CD14-positive monocyte (primary cell): ENCODE measurements around the gene NPAS3. TPM values are rescaled to one million over a fixed set of nuclear protein-coding genes. Genes with fewer than 3 reads are reported as not detected.
A peak's percentile ranks its signal among the peaks of the same experiment; 100 is the strongest.

Experiments
- DNase-seq, 3 donors: peaks; one replicate each; pipeline ENCODE4 v3.0.0-alpha.2; 2011 to 2022
- H2AFZ ChIP-seq: 2 replicates; pipeline ENCODE4 v1.6.0; 2012; ENCODE audit warnings: mild to moderate bottlenecking, low read depth, low read length, inconsistent platforms; ENCODE audit not compliant: insufficient read depth, poor library complexity, severe bottlenecking
- H3K27ac ChIP-seq, 2 donors: 1 replicate in 1 of 2; 2 replicates in 1 of 2; pipeline ENCODE4 v1.5.1; 2012 to 2013; ENCODE audit warnings: low read length in 2 of 2, control low read depth in 1 of 2, inconsistent platforms in 1 of 2, low read depth in 1 of 2, mild to moderate bottlenecking in 1 of 2
- H3K27me3 ChIP-seq, 2 donors: one replicate each; pipeline versions ENCODE4 v1.6.0 to v1.6.1; 2011 to 2013; ENCODE audit warnings: low read length in 2 of 2; ENCODE audit not compliant: control insufficient read depth in 2 of 2, insufficient read depth in 2 of 2
- H3K36me3 ChIP-seq, 2 donors: replicated peaks in 1 of 2; 1 replicate in 1 of 2; 2 replicates in 1 of 2; pipeline versions ENCODE4 v1.5.1 to v1.6.1; 2012 to 2013; ENCODE audit warnings: low read length in 2 of 2, control low read depth in 1 of 2, inconsistent platforms in 1 of 2, mild to moderate bottlenecking in 1 of 2; ENCODE audit not compliant: insufficient read depth in 2 of 2, control insufficient read depth in 1 of 2
- H3K4me1 ChIP-seq, 2 donors: 1 replicate in 1 of 2; 2 replicates in 1 of 2; pipeline versions ENCODE4 v1.5.1 to v1.6.1; 2012 to 2013; ENCODE audit warnings: low read length in 2 of 2, control low read depth in 1 of 2, inconsistent platforms in 1 of 2, mild to moderate bottlenecking in 1 of 2, moderate library complexity in 1 of 2; ENCODE audit not compliant: insufficient read depth in 2 of 2, control insufficient read depth in 1 of 2
- H3K4me2 ChIP-seq: replicated peaks from 2 replicates; pipeline ENCODE3; 2012; ENCODE audit warnings: low read length, moderate library complexity, mild to moderate bottlenecking; ENCODE audit not compliant: poor library complexity, severe bottlenecking; ENCODE audit errors: extremely low read depth
- H3K4me3 ChIP-seq, 3 experiments: fragments of 200-600 bp in 1 of 3; sonication (generic) in 1 of 3; replicated peaks in 1 of 3; 1 replicate in 2 of 3; 2 replicates in 1 of 3; pipeline ENCODE4 v1.5.1; 2011 to 2013; ENCODE audit warnings: low read length in 3 of 3, mild to moderate bottlenecking in 3 of 3, control low read depth in 2 of 3, low read depth in 2 of 3, inconsistent platforms in 1 of 3, moderate library complexity in 1 of 3
- H3K79me2 ChIP-seq: 2 replicates; pipeline ENCODE4 v1.6.0; 2012; ENCODE audit warnings: mild to moderate bottlenecking, control low read depth, inconsistent platforms, low read length, moderate library complexity; ENCODE audit not compliant: insufficient read depth
- H3K9ac ChIP-seq: 2 replicates; pipeline ENCODE4 v1.6.0; 2017; ENCODE audit warnings: low read length, mild to moderate bottlenecking; ENCODE audit not compliant: insufficient read depth, poor library complexity, severe bottlenecking
- H3K9me3 ChIP-seq, 2 donors: replicated peaks in 1 of 2; 1 replicate in 1 of 2; 2 replicates in 1 of 2; pipeline versions ENCODE4 v1.5.1 to v1.6.1; 2012 to 2013; ENCODE audit warnings: low read length in 2 of 2, control low read depth in 1 of 2; ENCODE audit not compliant: control insufficient read depth in 1 of 2, insufficient read depth in 1 of 2
- H4K20me1 ChIP-seq: 2 replicates; pipeline ENCODE4 v1.6.0; 2012; ENCODE audit warnings: mild to moderate bottlenecking, low read length, control low read depth, moderate library complexity; ENCODE audit not compliant: insufficient read depth
- H3K27ac Mint-ChIP-seq, 7 donors: one replicate each; pipeline ENCODE4 v1.8.0; 2020; ENCODE audit warnings: mild to moderate bottlenecking in 7 of 7, mixed read lengths in 7 of 7, moderate library complexity in 6 of 7, inconsistent platforms in 2 of 7
- H3K27me3 Mint-ChIP-seq, 3 donors: one replicate each; pipeline ENCODE4 v1.8.0; 2021 to 2022; ENCODE audit warnings: low read depth in 3 of 3, mild to moderate bottlenecking in 3 of 3, mixed read lengths in 3 of 3, moderate library complexity in 3 of 3, inconsistent platforms in 1 of 3
- H3K36me3 Mint-ChIP-seq, 2 donors: one replicate each; pipeline ENCODE4 v1.8.0; 2020; ENCODE audit warnings: mixed read lengths in 2 of 2, inconsistent platforms in 1 of 2, mild to moderate bottlenecking in 1 of 2
- H3K4me1 Mint-ChIP-seq: one replicate; pipeline ENCODE4 v1.8.0; 2020; ENCODE audit warnings: mild to moderate bottlenecking, mixed read lengths
- H3K4me3 Mint-ChIP-seq, 2 donors: one replicate each; pipeline ENCODE4 v1.8.0; 2020; ENCODE audit warnings: mild to moderate bottlenecking in 2 of 2, mixed read lengths in 2 of 2, moderate library complexity in 1 of 2
- H3K9me3 Mint-ChIP-seq, 7 donors: one replicate each; pipeline ENCODE4 v1.8.0; 2020 to 2022; ENCODE audit warnings: mixed read lengths in 7 of 7, mild to moderate bottlenecking in 6 of 7, moderate library complexity in 6 of 7, inconsistent platforms in 2 of 7
- CTCF ChIP-seq: fragments of 200-600 bp; IDR thresholded peaks from one replicate; pipeline ENCODE4 v1.8.0; 2022; ENCODE audit warnings: antibody characterized with exemption, mild to moderate bottlenecking
- WGBS: methylation state at CpG from one replicate; pipeline ENCODE4 v1.1.5; 2013; ENCODE audit warnings: missing lambda C conversion rate; ENCODE audit not compliant: insufficient coverage; 5-methylcytosine and 5-hydroxymethylcytosine counted together
- intact Hi-C, 2 donors: fragments of 100-400 bp; cut with micrococcal nuclease; formaldehyde crosslinking; loops; one replicate each; pipeline versions ENCODE4 v1.15.0 to v1.15.1; 2023
- polyA plus RNA-seq, 3 donors: library from polyadenylated mRNA; depleted of rRNA in 1 of 3; unstranded in 2 of 3; stranded (reverse) in 1 of 3; fragments of 300-500 nt in 2 of 3; fragments of >200 nt in 1 of 3; fragmentation: Illumina TruSeq in 2 of 3; gene quantifications; 1 replicate in 2 of 3; 2 replicates in 1 of 3; pipeline ENCODE4 v1.2.3, GENCODE V29; 2012 to 2021

The NPAS3 gene
- polyA plus RNA-seq, 3 donors: not detected

GRCh38 chr14:33811721-33812120, 873.0 kb downstream of the NPAS3 start:
- Histone ChIP-seq H3K9me3 (no peaks in the 10 kb centered on the region), H3K4me1 (no peaks in the 10 kb centered on the region), H3K4me3 (no peak overlapping the region), H3K79me2 (no peaks in the 10 kb centered on the region), H3K27ac (no peak overlapping the region), H3K4me2 (no peak overlapping the region), H3K9ac (no peak overlapping the region), H3K27me3 (peaks cover 0 to 2% of the 10 kb centered on the region in 2 donors), H2AFZ (no peak overlapping the region), H4K20me1 (no peaks in the 10 kb centered on the region), H3K36me3 (no peaks in the 10 kb centered on the region)
- H3K36me3 Mint-ChIP-seq: no peaks in the 10 kb centered on the region
- no peak for DNase-seq
- no peaks in the 10 kb centered on the region for H3K4me1 Mint-ChIP-seq
- intact Hi-C loops: no loop called here
- no peak for TF ChIP-seq CTCF
- WGBS: no CpG with 5 or more reads among the region's 2 CpGs
- peaks cover 0 to 4% (median 0%) of the 10 kb centered on the region in 7 donors for H3K9me3 Mint-ChIP-seq
- H3K4me3 Mint-ChIP-seq: no peak overlapping the region
- peaks cover 0 to 11% (median 7%) of the 10 kb centered on the region in 3 donors for H3K27me3 Mint-ChIP-seq
- H3K27ac Mint-ChIP-seq: peak overlapping the region in 1 of 7 donors; percentile 20

GRCh38 chr14:33812181-33812580, 873.5 kb downstream of the NPAS3 start:
- no peak overlapping the region for H3K4me3 Mint-ChIP-seq
- Histone ChIP-seq H3K36me3 (no peaks in the 10 kb centered on the region), H3K4me2 (no peak overlapping the region), H4K20me1 (no peaks in the 10 kb centered on the region), H3K4me3 (no peak overlapping the region), H3K27me3 (peaks cover 0 to 2% of the 10 kb centered on the region in 2 donors), H2AFZ (no peak overlapping the region), H3K4me1 (no peaks in the 10 kb centered on the region), H3K79me2 (no peaks in the 10 kb centered on the region), H3K27ac (no peak overlapping the region), H3K9me3 (no peaks in the 10 kb centered on the region), H3K9ac (no peak overlapping the region)
- DNase-seq: no peak
- peaks cover 0 to 4% (median 0%) of the 10 kb centered on the region in 7 donors for H3K9me3 Mint-ChIP-seq
- no peaks in the 10 kb centered on the region for H3K36me3 Mint-ChIP-seq
- no peaks in the 10 kb centered on the region for H3K4me1 Mint-ChIP-seq
- intact Hi-C loops: no loop called here
- no peak for TF ChIP-seq CTCF
- no CpG with 5 or more reads among the region's 7 CpGs for WGBS
- no peak overlapping the region for H3K27ac Mint-ChIP-seq
- H3K27me3 Mint-ChIP-seq: peaks cover 0 to 13% (median 7%) of the 10 kb centered on the region in 3 donors
